ENCODE data around the gene SNRNP70. TPM values are rescaled to one million over a fixed set of nuclear protein-coding genes. Genes with fewer than 3 reads are reported as not detected.

Gene SNRNP70
- total and polyA plus RNA-seq, 2 of the 13 experiments (the other 11 are each of a cell fraction or from before 2014, with no cell fraction given) = 150 to 210 TPM

DNA sequence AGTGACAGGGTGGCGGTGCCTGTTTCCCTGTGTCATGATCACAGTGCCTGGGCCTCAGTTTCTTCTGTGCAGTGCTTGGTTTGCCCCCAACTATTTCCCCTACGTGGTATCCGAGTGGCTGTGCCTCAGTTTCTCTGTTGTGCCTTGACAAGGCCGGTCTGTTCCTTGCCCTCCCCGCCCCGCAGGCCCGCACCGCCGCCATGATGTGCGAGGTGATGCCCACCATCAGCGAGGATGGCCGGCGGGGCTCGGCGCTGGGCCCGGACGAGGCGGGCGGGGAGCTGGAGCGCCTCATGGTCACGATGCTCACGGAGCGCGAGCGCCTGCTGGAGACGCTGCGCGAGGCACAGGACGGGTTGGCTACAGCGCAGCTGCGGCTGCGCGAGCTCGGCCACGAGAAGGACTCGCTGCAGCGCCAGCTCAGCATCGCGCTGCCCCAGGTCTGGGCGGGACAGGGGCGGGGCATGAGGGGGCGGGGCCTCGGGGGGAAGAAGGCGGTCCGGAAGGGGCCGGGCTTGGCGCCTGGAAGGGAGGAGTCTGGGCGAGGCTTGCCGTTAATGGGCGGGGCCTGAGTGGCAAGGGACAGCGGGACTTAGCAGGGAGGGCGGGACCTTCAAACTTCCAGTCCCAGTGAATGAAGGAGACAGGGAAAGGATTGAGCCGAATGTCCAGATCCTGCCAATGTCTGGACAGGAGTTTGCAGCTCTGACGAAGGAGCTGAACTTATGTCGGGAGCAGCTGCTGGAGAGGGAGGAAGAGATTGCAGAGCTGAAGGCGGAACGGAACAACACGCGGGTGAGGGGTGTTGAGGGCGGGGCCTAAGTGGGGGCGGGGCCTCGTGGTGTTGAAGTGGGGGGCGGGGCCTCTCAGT lies 42.7 kb downstream of the SNRNP70 start (continued):
- TF ChIP-seq NFYB (CRISPR knock-in tag; IDR thresholded peaks at IDR 0.05) (no peak), CHD4 (IDR thresholded peaks at IDR 0.05; ENCODE audit: borderline replicate concordance, low read length) (no peak), ZNF605 (CRISPR knock-in tag; IDR thresholded peaks at IDR 0.05) (peak; percentile 99), RBFOX2 (IDR thresholded peaks at IDR 0.05; ENCODE audit: low read depth, low read length) (peak; percentile 86), ZNF784 (CRISPR knock-in tag; IDR thresholded peaks at IDR 0.05; ENCODE audit: borderline replicate concordance) (peak; percentile 95), CREM (IDR thresholded peaks at IDR 0.05) (no peak), CREM (CRISPR knock-in tag; IDR thresholded peaks at IDR 0.05) (0 out of 2 replicates have a peak, but pooled peaks have one; percentile 28), ZNF720 (CRISPR knock-in tag; IDR thresholded peaks at IDR 0.05) (peak; percentile 98), ZNF18 (CRISPR knock-in tag; IDR thresholded peaks at IDR 0.05; ENCODE audit: insufficient replicate concordance) (peak; percentile 93), ZNF567 (CRISPR knock-in tag; IDR thresholded peaks at IDR 0.05; ENCODE audit: borderline replicate concordance) (peak; percentile 95; the same call in 1 of the 2 replicates), PCBP1 (IDR thresholded peaks at IDR 0.05; ENCODE audit: borderline replicate concordance, low read depth, low read length) (no peak), TGIF2 (CRISPR knock-in tag; IDR thresholded peaks at IDR 0.05) (peak; percentile 91; the same call in 1 of the 2 replicates), PHF5A (CRISPR knock-in tag; IDR thresholded peaks at IDR 0.05; ENCODE audit: low read depth, unreplicated experiment) (no peak), MEF2D (CRISPR knock-in tag; IDR thresholded peaks at IDR 0.05) (peak; percentile 68), LCORL (IDR thresholded peaks at IDR 0.05) (no peak), LCORL (CRISPR knock-in tag; IDR thresholded peaks at IDR 0.05) (no peak; the same call in 1 of the 2 replicates), GATA4 (IDR thresholded peaks at IDR 0.05; ENCODE audit: borderline replicate concordance, low read depth) (no peak), ZMYM3 (CRISPR knock-in tag; IDR thresholded peaks at IDR 0.05) (peak; percentile 84; the same call in 1 of the 2 replicates), HMG20B (CRISPR knock-in tag; conservative IDR thresholded peaks at IDR 0.05) (peak; percentile 87)
- TF ChIP-seq, protein P1, sequence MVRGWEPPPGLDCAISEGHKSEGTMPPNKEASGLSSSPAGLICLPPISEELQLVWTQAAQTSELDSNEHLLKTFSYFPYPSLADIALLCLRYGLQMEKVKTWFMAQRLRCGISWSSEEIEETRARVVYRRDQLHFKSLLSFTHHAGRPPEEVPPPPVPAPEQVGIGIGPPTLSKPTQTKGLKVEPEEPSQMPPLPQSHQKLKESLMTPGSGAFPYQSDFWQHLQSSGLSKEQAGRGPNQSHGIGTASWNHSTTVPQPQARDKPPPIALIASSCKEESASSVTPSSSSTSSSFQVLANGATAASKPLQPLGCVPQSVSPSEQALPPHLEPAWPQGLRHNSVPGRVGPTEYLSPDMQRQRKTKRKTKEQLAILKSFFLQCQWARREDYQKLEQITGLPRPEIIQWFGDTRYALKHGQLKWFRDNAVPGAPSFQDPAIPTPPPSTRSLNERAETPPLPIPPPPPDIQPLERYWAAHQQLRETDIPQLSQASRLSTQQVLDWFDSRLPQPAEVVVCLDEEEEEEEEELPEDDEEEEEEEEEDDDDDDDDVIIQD (CRISPR knock-in tag; IDR thresholded peaks at IDR 0.05; ENCODE audit: low read depth) = peak; percentile 57; the same call in 1 of the 2 replicates
- TF ChIP-seq, protein P2, sequence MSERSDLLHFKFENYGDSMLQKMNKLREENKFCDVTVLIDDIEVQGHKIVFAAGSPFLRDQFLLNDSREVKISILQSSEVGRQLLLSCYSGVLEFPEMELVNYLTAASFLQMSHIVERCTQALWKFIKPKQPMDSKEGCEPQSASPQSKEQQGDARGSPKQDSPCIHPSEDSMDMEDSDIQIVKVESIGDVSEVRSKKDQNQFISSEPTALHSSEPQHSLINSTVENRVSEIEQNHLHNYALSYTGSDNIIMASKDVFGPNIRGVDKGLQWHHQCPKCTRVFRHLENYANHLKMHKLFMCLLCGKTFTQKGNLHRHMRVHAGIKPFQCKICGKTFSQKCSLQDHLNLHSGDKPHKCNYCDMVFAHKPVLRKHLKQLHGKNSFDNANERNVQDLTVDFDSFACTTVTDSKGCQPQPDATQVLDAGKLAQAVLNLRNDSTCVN (CRISPR knock-in tag; IDR thresholded peaks at IDR 0.05; ENCODE audit: borderline replicate concordance) = peak; percentile 95
- TF ChIP-seq, protein P3, sequence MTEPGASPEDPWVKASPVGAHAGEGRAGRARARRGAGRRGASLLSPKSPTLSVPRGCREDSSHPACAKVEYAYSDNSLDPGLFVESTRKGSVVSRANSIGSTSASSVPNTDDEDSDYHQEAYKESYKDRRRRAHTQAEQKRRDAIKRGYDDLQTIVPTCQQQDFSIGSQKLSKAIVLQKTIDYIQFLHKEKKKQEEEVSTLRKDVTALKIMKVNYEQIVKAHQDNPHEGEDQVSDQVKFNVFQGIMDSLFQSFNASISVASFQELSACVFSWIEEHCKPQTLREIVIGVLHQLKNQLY (CRISPR knock-in tag; IDR thresholded peaks at IDR 0.05) = peak; percentile 74
- TF ChIP-seq, protein P4, sequence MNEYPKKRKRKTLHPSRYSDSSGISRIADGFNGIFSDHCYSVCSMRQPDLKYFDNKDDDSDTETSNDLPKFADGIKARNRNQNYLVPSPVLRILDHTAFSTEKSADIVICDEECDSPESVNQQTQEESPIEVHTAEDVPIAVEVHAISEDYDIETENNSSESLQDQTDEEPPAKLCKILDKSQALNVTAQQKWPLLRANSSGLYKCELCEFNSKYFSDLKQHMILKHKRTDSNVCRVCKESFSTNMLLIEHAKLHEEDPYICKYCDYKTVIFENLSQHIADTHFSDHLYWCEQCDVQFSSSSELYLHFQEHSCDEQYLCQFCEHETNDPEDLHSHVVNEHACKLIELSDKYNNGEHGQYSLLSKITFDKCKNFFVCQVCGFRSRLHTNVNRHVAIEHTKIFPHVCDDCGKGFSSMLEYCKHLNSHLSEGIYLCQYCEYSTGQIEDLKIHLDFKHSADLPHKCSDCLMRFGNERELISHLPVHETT (CRISPR knock-in tag; conservative IDR thresholded peaks at IDR 0.05) = peak; percentile 94
